ENCODE results near the gene UNC5C.

- TF ChIP-seq CTCF (IDR thresholded peaks at IDR 0.05) (no peak), POLR2A (IDR thresholded peaks at IDR 0.05) (no peak), POLR2AphosphoS5 (IDR thresholded peaks at IDR 0.05) (no peak), EP300 (IDR thresholded peaks at IDR 0.05) (no peak)
These were observed 45.9 kb upstream of the UNC5C start for GRCh38 chr4:95594629-95595028.
